Measurements from ENCODE around the gene C5orf63. TPM values are rescaled to one million over a fixed set of nuclear protein-coding genes. Genes with fewer than 3 reads are reported as not detected.
"Not testable (repeated sequence)": the region's sequence is repeated elsewhere in the genome, so short reads cannot be mapped to it uniquely, and the experiment has no call there.

C5orf63 gene
- total RNA-seq = 1.3 and 1.7 TPM in 2 replicates

DNA sequence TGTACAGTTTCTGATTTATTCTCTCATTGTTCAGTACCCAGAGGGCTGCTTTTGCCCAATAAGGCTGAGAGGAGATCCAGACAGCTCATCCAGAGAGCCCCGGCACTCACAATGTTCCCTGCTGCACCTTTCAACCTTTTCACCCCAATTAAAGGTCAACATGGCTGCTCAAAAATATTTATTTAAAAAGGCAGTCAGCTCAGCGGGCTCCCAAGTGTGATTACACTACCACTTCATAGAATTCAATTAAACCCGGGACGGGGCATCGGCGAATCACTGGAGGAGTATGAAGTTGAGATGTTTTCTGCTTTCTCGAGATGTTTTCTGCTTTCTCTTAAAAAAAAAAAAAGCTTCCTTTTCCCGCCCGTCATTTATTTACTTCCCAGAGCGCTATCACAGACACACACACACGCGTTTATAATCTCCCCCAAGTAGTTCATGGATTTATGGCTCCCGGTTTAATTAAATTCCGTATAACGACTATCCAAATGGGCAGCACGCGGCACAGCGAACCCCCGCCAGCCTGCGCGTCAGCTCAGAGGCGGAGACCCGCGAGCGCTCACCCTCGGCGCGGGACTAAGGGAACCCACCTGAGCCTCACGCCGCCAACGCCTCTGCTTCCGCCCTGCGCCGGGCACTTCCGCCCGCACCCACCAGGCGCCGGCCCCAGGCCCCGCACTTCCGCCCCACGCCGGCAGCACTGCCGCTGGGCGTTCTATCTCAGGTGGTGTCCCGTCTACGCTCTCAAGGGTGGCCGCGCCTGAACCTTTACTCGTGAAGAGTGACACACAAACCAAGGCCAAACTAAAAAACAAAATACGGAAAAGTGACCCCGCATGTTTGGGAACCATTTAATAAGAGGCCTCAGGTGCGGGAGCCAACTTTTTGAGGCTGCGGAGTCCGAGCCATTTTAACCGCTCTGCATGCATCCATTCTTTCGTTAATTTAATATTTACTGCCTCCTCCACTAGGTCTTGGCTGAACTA lies at the start of gene C5orf63:
C5orf63 (minus strand) TSS at position 642 of the 986 bp plus-strand sequence. CDS start 14,507 bp downstream, outside the sequence.
- no peak for DNase-seq (ENCODE audit: low read depth, low spot score)

DNA sequence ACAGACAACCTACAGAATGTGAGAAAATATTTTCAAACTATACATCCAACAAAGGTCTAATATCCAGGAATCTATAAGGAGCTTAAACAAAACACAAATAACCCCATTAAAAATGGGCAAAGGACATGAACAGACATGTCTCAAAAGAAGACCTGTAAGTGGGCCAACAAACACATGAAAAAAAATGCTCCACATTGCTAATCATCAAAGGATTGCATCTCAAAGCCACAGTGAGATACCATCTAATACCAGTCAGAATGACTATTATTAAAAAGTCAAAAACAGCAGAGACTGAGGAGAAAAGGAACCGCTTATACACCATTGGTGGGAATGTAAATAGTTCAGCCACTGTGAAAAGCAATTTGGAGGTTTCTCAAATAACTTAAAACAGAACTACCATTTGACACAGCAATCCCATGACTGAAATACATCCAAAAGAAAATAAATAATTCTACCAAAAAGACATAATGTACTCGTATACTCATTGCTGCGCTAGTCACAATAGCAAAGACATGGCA lies 39.1 kb upstream of the C5orf63 start:
- DNase-seq (ENCODE audit: low read depth, low spot score) = no peak

DNA sequence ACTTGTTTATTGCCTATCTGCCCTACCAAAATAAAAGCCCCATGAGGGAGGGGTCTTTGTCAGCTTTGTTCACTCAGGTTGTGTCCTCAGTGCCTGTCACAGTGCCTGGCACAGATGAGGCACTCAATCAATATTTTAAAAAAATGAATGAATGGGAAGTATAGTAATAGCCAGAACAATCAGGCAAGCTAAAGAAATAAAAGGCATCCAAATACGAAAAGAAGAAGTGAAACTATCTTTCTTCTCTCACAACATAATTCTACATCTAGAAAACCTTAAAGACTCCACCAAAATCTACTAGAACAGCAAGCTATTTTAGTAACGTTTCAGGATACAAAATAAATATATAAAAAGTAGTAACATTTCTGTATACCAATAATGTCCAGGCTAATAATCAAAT lies 37.8 kb upstream of the C5orf63 start:
- no peak for DNase-seq (ENCODE audit: low read depth, low spot score)

DNA sequence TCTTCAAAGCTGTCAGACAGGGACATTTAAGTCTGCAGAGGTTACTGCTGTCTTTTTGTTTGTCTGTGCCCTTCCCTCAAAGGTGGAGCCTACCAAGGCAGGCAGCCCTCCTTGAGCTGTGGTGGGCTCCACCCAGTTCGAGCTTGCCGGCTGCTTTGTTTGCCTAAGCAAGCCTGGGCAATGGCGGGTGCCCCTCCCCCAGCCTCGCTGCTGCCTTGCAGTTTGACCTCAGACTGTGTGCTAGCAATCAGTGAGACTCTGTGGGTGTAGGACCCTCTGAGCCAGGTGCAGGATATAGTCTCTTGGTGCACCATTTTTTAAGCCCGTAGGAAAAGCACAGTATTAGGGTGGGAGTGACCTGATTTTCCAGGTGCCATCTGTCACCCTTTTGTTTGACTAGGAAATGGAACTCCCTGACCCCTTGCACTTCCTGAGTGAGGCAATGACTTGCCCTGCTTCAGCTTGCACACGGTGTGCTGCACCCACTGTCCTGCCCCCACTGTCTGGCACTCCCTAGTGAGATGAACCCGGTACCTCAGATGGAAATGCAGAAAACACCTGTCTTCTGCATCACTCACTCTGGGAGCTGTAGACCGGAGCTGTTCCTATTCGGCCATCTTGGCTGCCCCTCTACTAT lies 35.4 kb upstream of the C5orf63 start:
- DNase-seq (ENCODE audit: low read depth, low spot score) = not testable (repeated sequence)

DNA sequence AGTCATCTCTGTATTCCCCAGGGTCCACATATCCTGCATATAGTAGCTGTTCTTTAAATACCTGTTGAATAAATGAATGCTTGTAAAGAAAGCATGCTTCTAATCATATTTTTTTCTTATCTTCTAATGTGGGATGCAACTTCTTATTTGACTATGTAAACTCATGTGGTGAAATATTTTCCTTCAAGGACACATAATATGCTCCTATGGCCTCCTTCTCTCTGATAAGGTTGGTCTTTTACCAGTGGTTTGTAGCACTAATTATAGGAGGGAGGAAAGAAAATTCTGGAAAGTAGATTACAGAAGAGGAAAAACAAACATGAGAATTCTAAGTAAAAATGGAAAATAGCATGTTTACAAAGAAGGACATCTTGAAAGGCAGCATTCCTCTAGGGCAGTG lies 28.6 kb upstream of the C5orf63 start:
- DNase-seq (ENCODE audit: low read depth, low spot score) = no peak

DNA sequence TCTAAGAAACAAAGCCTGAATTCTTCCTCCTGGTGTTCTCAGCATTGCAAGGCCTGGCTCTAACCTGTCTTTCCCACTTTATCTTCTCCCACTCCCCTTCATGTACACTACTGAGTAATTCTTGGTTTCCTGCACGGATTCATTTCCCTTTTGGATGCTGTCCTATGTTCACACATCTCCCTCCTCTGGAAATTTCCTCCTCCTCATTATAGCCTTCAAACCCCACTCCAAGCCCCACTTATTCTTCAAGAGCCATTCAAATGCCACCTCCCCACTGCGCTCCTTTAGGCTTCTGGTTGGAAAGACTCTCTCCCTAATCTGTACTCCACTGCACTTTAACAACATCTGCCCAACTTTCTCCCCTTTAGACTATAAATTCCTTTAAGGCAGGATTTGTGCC lies 28.2 kb upstream of the C5orf63 start:
- peak; percentile 32 for DNase-seq (ENCODE audit: low read depth, low spot score)

DNA sequence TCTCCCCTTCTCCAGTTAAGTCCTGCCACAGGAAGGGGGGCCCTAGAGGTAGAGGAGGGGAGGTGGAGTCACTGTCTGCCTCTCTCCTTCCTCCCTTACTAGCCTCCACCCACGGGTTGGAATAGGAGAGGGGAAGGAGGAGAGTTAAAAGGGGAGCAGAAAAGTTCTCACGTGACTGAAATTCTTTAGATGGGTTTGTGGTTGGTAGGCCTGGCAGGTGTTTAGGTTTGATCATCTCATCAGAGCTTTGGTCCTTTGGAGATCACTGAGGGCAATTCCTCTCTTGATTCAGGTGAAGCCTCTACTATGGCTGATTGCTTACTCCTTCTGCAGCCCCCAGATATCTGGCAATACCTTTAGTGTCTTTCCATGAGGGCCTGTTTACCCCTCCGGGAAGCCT lies 24.9 kb upstream of the C5orf63 start:
- no peak for DNase-seq (ENCODE audit: low read depth, low spot score)

DNA sequence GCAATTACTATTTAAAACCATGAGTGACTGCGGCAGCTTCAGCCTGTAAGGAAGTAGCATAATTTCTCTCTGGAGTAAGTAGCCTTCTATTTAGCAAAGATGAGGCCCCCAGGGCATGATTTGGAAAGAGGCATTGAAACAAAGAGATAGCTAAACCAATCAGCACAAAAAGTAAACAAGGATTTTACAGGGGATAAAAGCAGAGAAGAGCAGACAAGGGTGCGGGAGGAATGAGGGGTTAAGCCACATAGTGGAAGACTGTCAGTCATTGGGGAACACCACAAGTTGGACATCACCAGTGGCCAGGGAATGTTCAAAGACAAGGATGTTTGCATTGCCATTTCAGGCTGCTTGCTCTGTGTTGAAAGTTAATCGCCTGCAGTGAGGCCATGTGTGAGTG lies 24.0 kb upstream of the C5orf63 start:
- DNase-seq (ENCODE audit: low read depth, low spot score) = no peak

DNA sequence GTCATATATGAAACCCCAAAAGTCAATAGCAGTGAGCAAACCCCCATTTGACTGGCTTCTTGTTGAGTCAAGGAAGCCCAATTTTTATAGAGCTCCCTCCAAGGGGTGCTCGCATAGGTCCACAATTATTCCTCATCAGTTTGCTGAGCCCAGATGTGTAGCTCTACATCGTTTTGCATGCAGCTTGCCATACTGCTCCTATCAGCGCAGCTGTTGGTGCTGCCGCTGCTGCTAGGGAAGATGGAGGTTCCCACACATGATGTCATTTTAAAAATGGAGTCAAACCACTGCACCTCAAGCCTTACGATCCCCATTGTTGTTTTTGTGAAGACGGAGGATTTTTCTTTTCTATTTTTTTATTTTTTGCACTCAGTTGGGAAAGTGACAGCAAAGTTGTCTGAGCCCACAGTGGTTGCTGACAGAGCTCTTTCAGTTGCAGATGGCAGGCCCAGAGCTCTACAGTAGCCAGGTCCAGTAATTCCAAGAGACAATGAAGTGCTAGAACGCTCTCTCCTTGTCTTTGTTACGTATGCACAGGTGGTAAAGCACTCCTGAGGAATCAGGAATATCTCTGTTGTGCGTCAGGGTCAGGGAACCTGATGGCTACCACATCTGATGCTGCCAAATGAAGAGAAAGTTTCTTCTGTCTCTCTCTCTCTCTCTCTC lies 23.2 kb upstream of the C5orf63 start:
- DNase-seq (ENCODE audit: low read depth, low spot score) = no peak

DNA sequence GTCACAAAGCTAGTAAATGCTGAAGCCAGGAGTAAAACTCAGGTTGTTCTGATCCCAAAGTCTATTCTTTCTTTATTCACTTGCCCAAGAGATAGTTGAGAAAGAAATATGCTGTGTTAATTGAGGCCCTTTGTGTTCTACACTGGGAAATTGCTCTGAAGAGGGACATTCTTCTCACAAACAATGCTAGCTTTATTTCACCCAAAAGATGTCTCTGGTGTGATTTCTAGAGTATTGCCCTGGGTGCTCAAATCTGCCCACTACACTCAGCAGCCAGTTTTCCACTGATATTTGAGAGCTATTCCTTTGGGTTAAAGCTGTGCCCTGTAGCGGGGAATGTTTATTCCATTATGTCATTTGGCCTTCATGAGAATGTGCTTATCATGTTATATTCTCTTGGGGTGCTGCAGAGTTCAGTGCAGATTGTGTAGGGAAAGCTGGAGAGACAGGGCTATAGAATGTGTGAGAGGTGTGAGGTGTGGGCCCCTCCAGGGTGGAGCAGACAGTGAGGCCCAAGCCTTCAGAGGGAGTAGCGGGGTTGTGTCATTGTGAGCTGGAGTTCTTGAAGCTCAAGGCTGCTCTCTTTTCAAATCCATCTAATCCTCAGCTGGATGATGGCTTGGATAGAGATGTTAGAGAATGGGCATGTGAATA lies 21.0 kb upstream of the C5orf63 start:
- no peak for DNase-seq (ENCODE audit: low read depth, low spot score)

DNA sequence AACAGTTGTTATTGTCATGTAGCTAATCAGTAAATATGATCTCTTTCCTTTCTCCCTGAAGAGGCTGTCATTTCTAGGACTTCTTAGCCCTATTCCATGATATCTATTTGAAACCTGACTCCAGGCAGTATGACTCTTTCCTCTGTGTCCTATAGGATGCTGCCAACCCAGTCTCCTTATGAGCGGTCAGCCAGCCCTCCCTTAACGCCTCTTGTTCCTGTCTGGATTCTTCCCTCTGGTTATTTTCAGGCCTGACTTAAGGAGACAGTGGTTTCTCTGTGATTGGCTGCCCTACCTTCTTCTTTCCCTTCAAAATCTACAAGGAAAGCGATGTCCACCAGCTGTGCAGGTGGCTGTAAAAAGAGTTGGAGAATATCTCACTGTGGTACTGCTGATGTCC lies 19.4 kb upstream of the C5orf63 start:
- DNase-seq (ENCODE audit: low read depth, low spot score) = no peak

DNA sequence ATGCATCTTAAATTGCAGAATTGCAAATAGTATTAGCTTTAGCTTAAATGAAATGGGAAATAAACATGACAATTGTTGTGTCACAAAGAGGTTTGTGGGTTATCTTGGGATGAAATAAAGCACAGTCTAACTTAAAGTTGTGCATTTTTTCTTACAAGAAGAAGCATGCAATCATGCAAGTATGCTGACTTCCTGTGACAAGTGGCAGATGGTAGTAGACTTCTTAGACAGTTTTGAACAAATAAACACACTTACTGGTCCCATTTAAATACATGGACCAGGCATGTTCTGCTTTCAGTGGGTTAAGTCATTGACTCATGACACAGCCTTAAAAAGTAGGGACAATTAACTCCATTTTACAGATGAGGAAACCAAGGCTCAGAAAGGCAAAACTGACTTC lies 15.9 kb upstream of the C5orf63 start:
- DNase-seq (ENCODE audit: low read depth, low spot score) = no peak

DNA sequence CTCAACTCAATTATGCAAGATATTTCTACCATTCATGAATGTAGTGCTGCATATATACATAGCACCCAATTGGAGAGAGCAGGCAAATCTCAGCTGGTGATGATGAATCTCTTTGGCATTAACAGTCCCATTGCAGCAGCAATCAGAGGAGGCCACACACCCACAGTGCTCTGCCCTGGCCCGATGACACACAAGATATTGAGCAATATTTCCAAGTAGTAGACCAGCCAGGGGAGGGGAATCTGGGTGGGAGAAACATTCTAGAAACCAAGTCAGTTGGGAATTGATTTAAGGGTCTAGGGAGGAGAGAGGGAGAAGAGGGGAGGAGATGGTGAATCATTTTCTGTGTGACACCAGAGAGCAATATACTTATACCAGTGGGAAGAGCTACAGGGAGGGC lies 14.9 kb upstream of the C5orf63 start:
- no peak for DNase-seq (ENCODE audit: low read depth, low spot score)

DNA sequence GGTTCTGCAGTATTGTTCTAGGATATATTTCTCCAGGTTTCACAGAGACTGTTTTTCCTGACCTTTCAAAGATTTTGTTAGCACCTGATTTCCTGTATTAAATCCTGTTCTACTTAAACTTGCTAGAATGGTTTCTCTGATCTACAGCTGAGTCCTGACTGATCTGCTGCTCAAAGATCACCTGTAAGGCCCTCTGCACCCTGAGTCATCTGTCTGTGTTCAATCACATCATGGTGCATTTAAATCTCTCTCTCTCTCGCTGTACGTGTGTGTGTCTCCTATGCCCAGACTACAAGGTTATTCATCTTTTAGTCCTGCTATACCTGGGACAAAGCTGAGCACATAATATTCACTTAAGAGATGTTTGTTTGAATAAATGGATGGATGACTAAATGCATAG lies 13.3 kb upstream of the C5orf63 start:
- no peak for DNase-seq (ENCODE audit: low read depth, low spot score)

DNA sequence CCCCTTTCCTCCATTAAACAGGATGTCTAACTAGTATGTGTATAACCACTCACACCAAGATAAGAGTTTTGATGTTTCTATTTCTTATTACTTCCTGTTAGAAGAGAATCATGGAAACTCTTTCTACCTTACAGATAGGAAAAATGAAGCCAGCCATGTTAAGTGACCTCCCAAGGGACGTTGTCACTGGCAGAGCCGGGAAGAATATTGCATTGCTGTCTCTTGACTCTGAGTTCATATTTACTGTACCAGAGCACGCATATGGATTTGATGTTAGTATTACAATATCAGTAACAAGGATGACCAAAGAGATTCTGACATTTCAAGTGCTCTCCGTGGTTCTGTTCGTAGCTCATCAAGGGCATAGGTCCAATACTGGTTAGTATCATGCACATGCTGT lies 12.5 kb upstream of the C5orf63 start:
- DNase-seq (ENCODE audit: low read depth, low spot score) = no peak

DNA sequence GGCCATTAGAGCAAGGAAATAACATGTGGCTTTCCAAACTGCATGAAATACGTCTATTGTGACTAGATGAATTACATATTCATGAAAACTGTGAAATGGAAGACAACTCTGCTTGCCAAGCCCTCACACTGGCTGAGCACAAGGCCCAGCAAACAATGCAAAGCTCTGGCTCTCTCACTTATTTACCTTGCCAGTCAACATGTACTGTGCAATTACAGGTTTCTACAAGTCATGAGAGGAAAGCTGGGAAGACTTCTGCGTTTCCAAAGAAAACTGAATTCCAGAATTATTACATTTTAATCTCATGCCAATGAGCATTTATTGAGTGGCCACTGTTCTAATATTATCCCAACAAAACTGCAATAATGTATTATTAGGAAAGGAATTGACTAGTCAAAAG lies 12.1 kb upstream of the C5orf63 start:
- no peak for DNase-seq (ENCODE audit: low read depth, low spot score)

DNA sequence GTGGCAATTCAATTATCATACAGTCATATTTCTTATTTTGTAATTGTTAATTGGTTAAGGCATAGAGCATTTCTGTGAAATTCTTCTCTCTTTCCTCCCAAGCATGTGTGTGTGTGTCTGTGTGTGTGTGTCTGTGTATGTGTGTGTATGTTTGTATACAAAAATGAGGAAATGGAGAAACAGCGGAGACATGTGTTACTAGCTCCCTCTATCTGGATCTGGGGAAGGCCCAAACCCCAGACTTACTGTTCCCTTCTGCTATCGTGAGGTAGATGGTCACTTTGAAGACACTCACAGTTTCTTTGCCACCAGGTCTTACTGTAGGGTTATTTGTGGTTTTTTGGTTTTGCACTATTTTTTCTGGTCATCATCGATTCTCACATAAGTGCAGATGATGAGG lies 11.4 kb upstream of the C5orf63 start:
- DNase-seq (ENCODE audit: low read depth, low spot score) = no peak

DNA sequence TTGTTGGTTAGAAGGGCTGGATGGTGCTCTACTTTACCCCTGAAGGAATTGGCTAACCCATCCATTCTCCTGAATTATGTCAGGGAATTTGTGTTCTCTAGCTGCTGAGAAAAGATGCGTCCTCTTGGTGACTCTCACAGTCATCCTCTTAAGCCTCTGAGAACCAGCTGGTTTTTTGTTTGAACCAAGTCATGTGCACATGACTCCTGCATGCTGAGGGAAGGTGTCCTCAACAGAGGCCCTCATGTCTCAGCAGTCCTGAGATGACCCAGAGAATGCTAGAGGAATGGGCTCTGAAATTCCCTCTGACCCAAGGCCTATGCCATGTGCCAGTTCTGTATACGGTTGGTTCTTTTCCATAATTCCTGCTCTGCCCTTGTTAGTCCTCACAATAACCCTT lies 10.4 kb upstream of the C5orf63 start:
- no peak for DNase-seq (ENCODE audit: low read depth, low spot score)

DNA sequence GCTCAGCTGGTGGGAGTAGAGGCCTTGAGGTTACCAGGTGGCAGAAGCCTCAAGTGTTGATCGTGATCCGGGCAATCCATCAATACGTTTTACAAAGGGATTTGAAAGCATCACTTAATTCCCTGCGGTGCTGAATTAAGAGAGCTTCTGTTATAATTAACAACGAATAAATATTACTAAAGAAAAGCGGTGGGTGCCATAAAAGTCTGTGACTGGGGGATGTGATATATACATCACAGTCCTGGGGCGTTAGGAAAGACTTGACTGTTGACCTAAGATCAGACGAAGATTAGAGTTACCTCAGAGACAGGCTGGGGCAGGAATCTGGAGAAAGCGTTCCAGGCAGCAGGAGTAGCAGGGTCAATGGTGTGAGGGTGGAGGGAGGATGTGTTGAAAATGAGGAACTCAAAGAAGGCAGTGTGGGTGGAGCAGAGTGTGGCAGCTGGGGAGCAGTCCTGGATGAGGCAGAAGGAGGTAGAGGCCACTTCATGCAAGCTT lies 6.7 kb upstream of the C5orf63 start:
- DNase-seq (ENCODE audit: low read depth, low spot score) = no peak

DNA sequence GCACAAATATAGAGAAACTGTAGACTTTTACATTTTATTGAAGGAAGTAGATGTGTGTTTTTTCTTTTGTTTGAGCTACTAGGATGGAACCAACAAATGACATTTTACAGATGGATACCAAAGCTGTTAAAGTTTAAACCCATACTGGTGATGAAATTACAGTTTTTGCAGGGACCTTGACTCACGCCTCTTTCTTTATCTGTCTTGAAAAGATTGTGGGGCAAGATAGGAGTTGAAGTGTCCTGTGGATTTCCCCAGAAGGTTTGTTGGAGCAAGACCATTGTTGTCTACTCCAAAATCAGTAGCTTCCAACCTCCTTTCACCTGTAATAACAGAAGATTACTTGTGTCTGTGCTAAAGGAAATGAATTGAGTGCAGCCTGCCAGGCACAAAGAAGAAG lies 4.1 kb upstream of the C5orf63 start:
- DNase-seq (ENCODE audit: low read depth, low spot score) = no peak
